Rectal smooth muscle tissue (tissue), 1 donor: Measurements from ENCODE around the gene CACNA1H.

Experiments
- H3K27ac ChIP-seq: one replicate; pipeline ENCODE4 v1.7.0; 2013; ENCODE audit warnings: low read depth, low read length, inconsistent platforms
- H3K27me3 ChIP-seq: one replicate; pipeline ENCODE4 v1.7.0; 2013; ENCODE audit warnings: low read length; ENCODE audit not compliant: control insufficient read depth, insufficient read depth
- H3K36me3 ChIP-seq: one replicate; pipeline ENCODE4 v1.7.0; 2013; ENCODE audit warnings: low read length; ENCODE audit not compliant: control insufficient read depth, insufficient read depth
- H3K4me1 ChIP-seq: one replicate; pipeline ENCODE4 v1.7.0; 2013; ENCODE audit warnings: low read length; ENCODE audit not compliant: control insufficient read depth, insufficient read depth
- H3K4me3 ChIP-seq: one replicate; pipeline ENCODE4 v1.7.0; 2013; ENCODE audit warnings: low read length
- H3K9ac ChIP-seq: one replicate; pipeline ENCODE4 v1.7.0; 2013; ENCODE audit warnings: low read length

CACNA1H gene

GRCh38 chr16:1116693-1117077, 36.2 kb upstream of the CACNA1H start:
- Histone ChIP-seq H3K4me3 (no peak overlapping the region), H3K27me3 (peaks cover 2% of the 10 kb centered on the region), H3K36me3 (no peaks in the 10 kb centered on the region)

GRCh38 chr16:1117176-1117900, 35.6 kb upstream of the CACNA1H start:
- no peak overlapping the region for H3K27ac ChIP-seq
- H3K27me3 ChIP-seq, result peaks cover 2% of the 10 kb centered on the region
- no peak overlapping the region for H3K9ac ChIP-seq

More at GRCh38 chr16:1116693-1117077, 36.2 kb upstream of the CACNA1H start:
- Histone ChIP-seq H3K9ac (no peak overlapping the region), H3K4me1 (no peaks in the 10 kb centered on the region), H3K27ac (no peak overlapping the region)

GRCh38 chr16:1117926-1118325, 35.0 kb upstream of the CACNA1H start:
- H3K4me3 ChIP-seq, result no peak overlapping the region

More at GRCh38 chr16:1117176-1117900, 35.6 kb upstream of the CACNA1H start:
- Histone ChIP-seq H3K36me3 (no peaks in the 10 kb centered on the region), H3K4me1 (no peaks in the 10 kb centered on the region), H3K4me3 (no peak overlapping the region)

GRCh38 chr16:1119129-1119528, 33.8 kb upstream of the CACNA1H start:
- Histone ChIP-seq H3K4me3 (no peak overlapping the region), H3K27me3 (no peaks in the 10 kb centered on the region), H3K4me1 (no peaks in the 10 kb centered on the region), H3K9ac (no peak overlapping the region), H3K27ac (no peak overlapping the region), H3K36me3 (no peaks in the 10 kb centered on the region)

More at GRCh38 chr16:1117926-1118325, 35.0 kb upstream of the CACNA1H start:
- H3K36me3 ChIP-seq, result no peaks in the 10 kb centered on the region
- no peak overlapping the region for H3K9ac ChIP-seq
- no peaks in the 10 kb centered on the region for H3K27me3 ChIP-seq
- no peaks in the 10 kb centered on the region for H3K4me1 ChIP-seq
- no peak overlapping the region for H3K27ac ChIP-seq

- Histone ChIP-seq H3K36me3 (no peaks in the 10 kb centered on the region), H3K9ac (no peak overlapping the region), H3K27ac (no peak overlapping the region), H3K27me3 (no peaks in the 10 kb centered on the region), H3K4me3 (no peak overlapping the region), H3K4me1 (no peaks in the 10 kb centered on the region)
Observed at GRCh38 chr16:1119766-1120576, 32.9 kb upstream of the CACNA1H start.

- Histone ChIP-seq H3K9ac (no peak overlapping the region), H3K27ac (no peak overlapping the region), H3K27me3 (no peaks in the 10 kb centered on the region), H3K4me1 (no peaks in the 10 kb centered on the region), H3K4me3 (no peak overlapping the region), H3K36me3 (no peaks in the 10 kb centered on the region)
Observed at GRCh38 chr16:1120577-1120941, 32.3 kb upstream of the CACNA1H start.

- H3K4me3 ChIP-seq, result no peak overlapping the region
- H3K9ac ChIP-seq, result no peak overlapping the region
- no peaks in the 10 kb centered on the region for H3K27me3 ChIP-seq
- H3K36me3 ChIP-seq, result no peaks in the 10 kb centered on the region
- H3K4me1 ChIP-seq, result peaks cover 2% of the 10 kb centered on the region
- no peak overlapping the region for H3K27ac ChIP-seq
Observed at GRCh38 chr16:1121009-1121408, 31.9 kb upstream of the CACNA1H start.

GRCh38 chr16:1121601-1122397, 31.1 kb upstream of the CACNA1H start:
- Histone ChIP-seq H3K36me3 (no peaks in the 10 kb centered on the region), H3K27ac (no peak overlapping the region), H3K9ac (no peak overlapping the region), H3K27me3 (no peaks in the 10 kb centered on the region), H3K4me3 (no peak overlapping the region), H3K4me1 (peaks cover 2% of the 10 kb centered on the region)

GRCh38 chr16:1122398-1122765, 30.5 kb upstream of the CACNA1H start:
- H3K9ac ChIP-seq, result no peak overlapping the region
- H3K27me3 ChIP-seq, result no peaks in the 10 kb centered on the region
- H3K27ac ChIP-seq, result no peak overlapping the region
- H3K36me3 ChIP-seq, result no peaks in the 10 kb centered on the region
- H3K4me1 ChIP-seq, result peaks cover 2% of the 10 kb centered on the region
- no peak overlapping the region for H3K4me3 ChIP-seq

- Histone ChIP-seq H3K27ac (no peak overlapping the region), H3K4me3 (no peak overlapping the region), H3K36me3 (no peaks in the 10 kb centered on the region), H3K9ac (no peak overlapping the region), H3K27me3 (no peaks in the 10 kb centered on the region), H3K4me1 (peaks cover 2% of the 10 kb centered on the region)
Observed at GRCh38 chr16:1123525-1124230, 29.2 kb upstream of the CACNA1H start.

- Histone ChIP-seq H3K27me3 (no peaks in the 10 kb centered on the region), H3K4me1 (peaks cover 2% of the 10 kb centered on the region), H3K27ac (no peak overlapping the region), H3K9ac (no peak overlapping the region), H3K36me3 (no peaks in the 10 kb centered on the region), H3K4me3 (no peak overlapping the region)
Observed at GRCh38 chr16:1124291-1124690, 28.6 kb upstream of the CACNA1H start.

- H3K36me3 ChIP-seq, result no peaks in the 10 kb centered on the region
- H3K27ac ChIP-seq, result no peak overlapping the region
- H3K9ac ChIP-seq, result no peak overlapping the region
- no peaks in the 10 kb centered on the region for H3K27me3 ChIP-seq
- peaks cover 2% of the 10 kb centered on the region for H3K4me1 ChIP-seq
- H3K4me3 ChIP-seq, result no peak overlapping the region
Observed at GRCh38 chr16:1124795-1125194, 28.1 kb upstream of the CACNA1H start.
